WTC11 (cell line): ENCODE results near the gene SOCS4. TPM values are rescaled to one million over a fixed set of nuclear protein-coding genes. Genes with fewer than 3 reads are reported as not detected.

Experiments used
- ATAC-seq: fragments of 200-7000 bp; cut with Tn5 transposase; 2 replicates; pipeline ENCODE4 v1.10.0; 2021; ENCODE audit warnings: mild to moderate bottlenecking, moderate library complexity
- CTCF ChIA-PET: fragments of 300-600 bp; sonication (Branson Sonifier 250); formaldehyde crosslinking; loops from one replicate; lab custom pipeline; 2021; ENCODE audit warnings: antibody characterized with exemption; lab: Charles Lee
- POLR2A ChIA-PET: fragments of 350-600 bp; sonication (Branson Sonifier 250); formaldehyde crosslinking; loops from one replicate; lab custom pipeline; 2021; ENCODE audit warnings: antibody characterized with exemption; lab: Charles Lee
- DNase-seq: peaks from one replicate; pipeline ENCODE4 v3.0.0; 2021; ENCODE audit warnings: low spot score
- H3K27ac Mint-ChIP-seq: 2 replicates; pipeline ENCODE4 v1.8.0; 2021; ENCODE audit warnings: mixed read lengths
- H3K27me3 Mint-ChIP-seq: 2 replicates; pipeline ENCODE4 v1.8.0; 2021; ENCODE audit warnings: low read depth, mild to moderate bottlenecking, moderate library complexity, mixed read lengths
- H3K36me3 Mint-ChIP-seq: 2 replicates; pipeline ENCODE4 v1.8.0; 2021; ENCODE audit warnings: mixed read lengths
- H3K4me1 Mint-ChIP-seq: 2 replicates; pipeline ENCODE4 v1.8.0; 2022; ENCODE audit warnings: mixed read lengths
- H3K4me3 Mint-ChIP-seq: 2 replicates; pipeline ENCODE4 v1.8.0; 2021; ENCODE audit warnings: mild to moderate bottlenecking, moderate library complexity, mixed read lengths
- H3K9me3 Mint-ChIP-seq: 2 replicates; pipeline ENCODE4 v1.8.0; 2021; ENCODE audit warnings: mixed read lengths
- ATF2 ChIP-seq: sonication (generic); formaldehyde crosslinking; IDR thresholded peaks from 2 replicates; pipeline ENCODE4 v1.8.1; 2022; ENCODE audit warnings: low read depth, missing genetic modification reagents, borderline replicate concordance
- E2F4 ChIP-seq: sonication (generic); formaldehyde crosslinking; IDR thresholded peaks from 2 replicates; pipeline ENCODE4 v1.8.1; 2022; ENCODE audit warnings: low read depth, mild to moderate bottlenecking, moderate library complexity, missing genetic modification reagents, borderline replicate concordance
- ELF4 ChIP-seq: sonication (generic); formaldehyde crosslinking; IDR thresholded peaks from 2 replicates; pipeline ENCODE4 v1.8.1; 2022; ENCODE audit warnings: low read depth, mild to moderate bottlenecking, moderate library complexity, missing genetic modification reagents
- ERG ChIP-seq: fragments of 250-450 bp; sonication (Bioruptor Pico); IDR thresholded peaks from 2 replicates; pipeline ENCODE4 v1.8.0; 2021; ENCODE audit warnings: mild to moderate bottlenecking
- ESRRA ChIP-seq: sonication (generic); formaldehyde crosslinking; IDR thresholded peaks from 2 replicates; pipeline ENCODE4 v1.8.1; 2022; ENCODE audit warnings: mild to moderate bottlenecking, missing genetic modification reagents, borderline replicate concordance
- FOXP1 ChIP-seq: sonication (generic); formaldehyde crosslinking; IDR thresholded peaks from 2 replicates; pipeline ENCODE4 v1.8.0; 2022; ENCODE audit warnings: missing genetic modification reagents, mild to moderate bottlenecking, moderate library complexity, borderline replicate concordance
- GRHL2 ChIP-seq: fragments of 250-450 bp; sonication (Bioruptor Pico); IDR thresholded peaks from 2 replicates; pipeline ENCODE4 v1.8.0; 2022; ENCODE audit warnings: mild to moderate bottlenecking, moderate library complexity; ENCODE audit not compliant: insufficient replicate concordance, severe bottlenecking
- IRF2 ChIP-seq: sonication (generic); formaldehyde crosslinking; IDR thresholded peaks from 2 replicates; pipeline ENCODE4 v1.8.0; 2022; ENCODE audit warnings: low read depth, missing genetic modification reagents, borderline replicate concordance
- KAT7 ChIP-seq: sonication (generic); formaldehyde crosslinking; IDR thresholded peaks from 2 replicates; pipeline ENCODE4 v1.8.1; 2023; ENCODE audit warnings: missing genetic modification reagents, mild to moderate bottlenecking, borderline replicate concordance
- MLX ChIP-seq: sonication (generic); formaldehyde crosslinking; IDR thresholded peaks from 2 replicates; pipeline ENCODE4 v1.8.1; 2023; ENCODE audit warnings: mild to moderate bottlenecking, missing genetic modification reagents, moderate library complexity
- MXD4 ChIP-seq: fragments of 250-450 bp; sonication (Bioruptor Pico); IDR thresholded peaks from 2 replicates; pipeline ENCODE4 v1.8.0; 2021; ENCODE audit warnings: mild to moderate bottlenecking, moderate library complexity, borderline replicate concordance
- NR2C2 ChIP-seq: sonication (generic); formaldehyde crosslinking; IDR thresholded peaks from 2 replicates; pipeline ENCODE4 v1.8.0; 2022; ENCODE audit warnings: mild to moderate bottlenecking, missing genetic modification reagents
- SMAD3 ChIP-seq: sonication (generic); formaldehyde crosslinking; IDR thresholded peaks from 2 replicates; pipeline ENCODE4 v1.8.0; 2022; ENCODE audit warnings: missing genetic modification reagents, mild to moderate bottlenecking, borderline replicate concordance
- SOX15 ChIP-seq: fragments of 250-450 bp; sonication (Bioruptor Pico); IDR thresholded peaks from 2 replicates; pipeline ENCODE4 v1.9.0; 2021; ENCODE audit warnings: mild to moderate bottlenecking
- TCF7 ChIP-seq: sonication (generic); formaldehyde crosslinking; IDR thresholded peaks from 2 replicates; pipeline ENCODE4 v1.8.0; 2022; ENCODE audit warnings: mild to moderate bottlenecking, low read depth, missing genetic modification reagents, moderate library complexity
- ZNF138 ChIP-seq: sonication (generic); formaldehyde crosslinking; conservative IDR thresholded peaks from 2 replicates; pipeline ENCODE4 v1.8.1; 2022; ENCODE audit warnings: mild to moderate bottlenecking, moderate library complexity, missing genetic modification reagents
- ZNF232 ChIP-seq: sonication (generic); formaldehyde crosslinking; IDR thresholded peaks from 2 replicates; pipeline ENCODE4 v1.8.0; 2022; ENCODE audit warnings: mild to moderate bottlenecking, missing genetic modification reagents
- ZNF281 ChIP-seq: sonication (generic); formaldehyde crosslinking; IDR thresholded peaks from 2 replicates; pipeline ENCODE4 v1.8.0; 2023; ENCODE audit warnings: mild to moderate bottlenecking, missing genetic modification reagents
- ZNF423 ChIP-seq: fragments of 250-450 bp; sonication (Bioruptor Pico); IDR thresholded peaks from 2 replicates; pipeline ENCODE4 v2.1.2; 2022; ENCODE audit warnings: mild to moderate bottlenecking, moderate library complexity
- ZNF671 ChIP-seq: fragments of 250-450 bp; sonication (Bioruptor Pico); IDR thresholded peaks from 2 replicates; pipeline ENCODE4 v1.8.0; 2021; ENCODE audit warnings: mild to moderate bottlenecking
- total RNA-seq: library from RNA; stranded (reverse); gene quantifications from 3 replicates; pipeline ENCODE4 v1.2.3, GENCODE V29; 2021
- TF ChIP-seq, protein P1 (sequence below): sonication (generic); formaldehyde crosslinking; IDR thresholded peaks from 2 replicates; pipeline ENCODE4 v1.8.1; 2023; ENCODE audit warnings: mild to moderate bottlenecking, moderate library complexity, missing genetic modification reagents
- TF ChIP-seq, protein P2 (sequence below): sonication (generic); formaldehyde crosslinking; IDR thresholded peaks from 2 replicates; pipeline ENCODE4 v1.8.0; 2022; ENCODE audit warnings: mild to moderate bottlenecking, missing genetic modification reagents
- TF ChIP-seq, protein P3 (sequence below): sonication (generic); formaldehyde crosslinking; IDR thresholded peaks from 2 replicates; pipeline ENCODE4 v1.8.1; 2022; ENCODE audit warnings: missing genetic modification reagents, borderline replicate concordance

The SOCS4 gene
- total RNA-seq, 1 experiment from 2014 or later: 21.3 TPM

GRCh38 chr14:55054098-55054497 lies 27.1 kb downstream of the SOCS4 start:
- DNase-seq (no peak), ATAC-seq (no peak)
- ChIA-PET CTCF (no interaction called here), POLR2A (interaction anchor here (0.6 to 0.9 kb wide), 3 partner anchors 22 to 219 kb away, joined by 3 to 9 read pairs (median 4); partner anchors contain the start of genes SOCS4 and WDHD1)
- Mint-ChIP-seq H3K4me1 (peaks cover 30% of the 10 kb centered on the region), H3K36me3 (peaks cover 16% of the 10 kb centered on the region), H3K4me3 (no peak overlapping the region; the same call in 1 of the 2 replicates), H3K9me3 (no peaks in the 10 kb centered on the region), H3K27me3 (no peaks in the 10 kb centered on the region)
- TF ChIP-seq GRHL2 (CRISPR knock-in tag): no peak
- no peak for TF ChIP-seq ZNF232 (CRISPR knock-in tag)
- TF ChIP-seq, protein P1, sequence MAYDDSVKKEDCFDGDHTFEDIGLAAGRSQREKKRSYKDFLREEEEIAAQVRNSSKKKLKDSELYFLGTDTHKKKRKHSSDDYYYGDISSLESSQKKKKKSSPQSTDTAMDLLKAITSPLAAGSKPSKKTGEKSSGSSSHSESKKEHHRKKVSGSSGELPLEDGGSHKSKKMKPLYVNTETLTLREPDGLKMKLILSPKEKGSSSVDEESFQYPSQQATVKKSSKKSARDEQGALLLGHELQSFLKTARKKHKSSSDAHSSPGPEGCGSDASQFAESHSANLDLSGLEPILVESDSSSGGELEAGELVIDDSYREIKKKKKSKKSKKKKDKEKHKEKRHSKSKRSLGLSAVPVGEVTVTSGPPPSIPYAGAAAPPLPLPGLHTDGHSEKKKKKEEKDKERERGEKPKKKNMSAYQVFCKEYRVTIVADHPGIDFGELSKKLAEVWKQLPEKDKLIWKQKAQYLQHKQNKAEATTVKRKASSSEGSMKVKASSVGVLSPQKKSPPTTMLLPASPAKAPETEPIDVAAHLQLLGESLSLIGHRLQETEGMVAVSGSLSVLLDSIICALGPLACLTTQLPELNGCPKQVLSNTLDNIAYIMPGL (CRISPR knock-in tag): no peak
- no peak for TF ChIP-seq KAT7
- TF ChIP-seq ELF4 (CRISPR knock-in tag): no peak
- no peak for TF ChIP-seq MLX (CRISPR knock-in tag)
- TF ChIP-seq SOX15: no peak
- TF ChIP-seq, protein P2, sequence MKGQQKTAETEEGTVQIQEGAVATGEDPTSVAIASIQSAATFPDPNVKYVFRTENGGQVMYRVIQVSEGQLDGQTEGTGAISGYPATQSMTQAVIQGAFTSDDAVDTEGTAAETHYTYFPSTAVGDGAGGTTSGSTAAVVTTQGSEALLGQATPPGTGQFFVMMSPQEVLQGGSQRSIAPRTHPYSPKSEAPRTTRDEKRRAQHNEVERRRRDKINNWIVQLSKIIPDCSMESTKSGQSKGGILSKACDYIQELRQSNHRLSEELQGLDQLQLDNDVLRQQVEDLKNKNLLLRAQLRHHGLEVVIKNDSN (CRISPR knock-in tag): no peak
- no peak for TF ChIP-seq ZNF671 (CRISPR knock-in tag)
- no peak for TF ChIP-seq ERG (CRISPR knock-in tag)
- TF ChIP-seq ATF2 (CRISPR knock-in tag): no peak
- TF ChIP-seq ZNF138 (CRISPR knock-in tag): no peak
- no peak for TF ChIP-seq ZNF423
- no peak for TF ChIP-seq SMAD3
- no peak for TF ChIP-seq ESRRA
- no peak for TF ChIP-seq TCF7 (CRISPR knock-in tag)
- TF ChIP-seq, protein P3, sequence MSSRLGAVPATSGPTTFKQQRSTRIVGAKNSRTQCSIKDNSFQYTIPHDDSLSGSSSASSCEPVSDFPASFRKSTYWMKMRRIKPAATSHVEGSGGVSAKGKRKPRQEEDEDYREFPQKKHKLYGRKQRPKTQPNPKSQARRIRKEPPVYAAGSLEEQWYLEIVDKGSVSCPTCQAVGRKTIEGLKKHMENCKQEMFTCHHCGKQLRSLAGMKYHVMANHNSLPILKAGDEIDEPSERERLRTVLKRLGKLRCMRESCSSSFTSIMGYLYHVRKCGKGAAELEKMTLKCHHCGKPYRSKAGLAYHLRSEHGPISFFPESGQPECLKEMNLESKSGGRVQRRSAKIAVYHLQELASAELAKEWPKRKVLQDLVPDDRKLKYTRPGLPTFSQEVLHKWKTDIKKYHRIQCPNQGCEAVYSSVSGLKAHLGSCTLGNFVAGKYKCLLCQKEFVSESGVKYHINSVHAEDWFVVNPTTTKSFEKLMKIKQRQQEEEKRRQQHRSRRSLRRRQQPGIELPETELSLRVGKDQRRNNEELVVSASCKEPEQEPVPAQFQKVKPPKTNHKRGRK (CRISPR knock-in tag): no peak
- TF ChIP-seq MXD4 (CRISPR knock-in tag): no peak
- TF ChIP-seq, all 79 proteins: peak for 0
- H3K27ac Mint-ChIP-seq: no peak overlapping the region

- CTCF ChIA-PET: interaction anchor here (0.7 kb wide), 1 partner anchor 15 kb away, joined by 3 read pairs; no protein-coding TSS in a partner anchor
- H3K4me3 Mint-ChIP-seq: no peak overlapping the region
- TF ChIP-seq FOXP1 (CRISPR knock-in tag) (no peak), ZNF281 (no peak), IRF2 (CRISPR knock-in tag) (no peak), E2F4 (CRISPR knock-in tag) (no peak), NR2C2 (CRISPR knock-in tag) (no peak)
Measured at GRCh38 chr14:55057919-55058318, 30.9 kb downstream of the SOCS4 start.

More at GRCh38 chr14:55057919-55058318, 30.9 kb downstream of the SOCS4 start:
- Mint-ChIP-seq H3K27me3 (no peaks in the 10 kb centered on the region), H3K9me3 (peaks cover 4% of the 10 kb centered on the region; the same call in 1 of the 2 replicates), H3K36me3 (peaks cover 43% of the 10 kb centered on the region), H3K4me1 (peaks cover 18% of the 10 kb centered on the region), H3K27ac (no peak overlapping the region)
- no peak for DNase-seq
- no peak for ATAC-seq
- POLR2A ChIA-PET: no interaction called here
